Stomach (tissue), 4 donors: ENCODE results near the gene EML6.

Source experiments
- CTCF ChIP-seq, 7 experiments: fragments of 450-650 bp in 4 of 7; fragments of 200-600 bp in 3 of 7; sonication (generic) in 3 of 7; IDR thresholded peaks; one replicate each; pipeline ENCODE4 v1.5.1; 2016 to 2019; ENCODE audit warnings: antibody characterized with exemption in 7 of 7, control low read depth in 2 of 7, mild to moderate bottlenecking in 1 of 7
- EP300 ChIP-seq: sonication (generic); formaldehyde crosslinking; IDR thresholded peaks from one replicate; pipeline ENCODE4 v1.6.1; 2017; ENCODE audit warnings: antibody characterized with exemption
- POLR2A ChIP-seq, 4 donors: fragments of 450-650 bp; IDR thresholded peaks; one replicate each; pipeline ENCODE4 v1.6.1; 2016; ENCODE audit warnings: antibody characterized with exemption in 4 of 4, control low read depth in 2 of 4, mild to moderate bottlenecking in 1 of 4, moderate library complexity in 1 of 4
- POLR2AphosphoS5 ChIP-seq, 3 donors: sonication (generic); formaldehyde crosslinking; IDR thresholded peaks; one replicate each; pipeline ENCODE4 v1.6.1; 2016; ENCODE audit warnings: antibody characterized with exemption in 3 of 3

- TF ChIP-seq CTCF (IDR thresholded peaks at IDR 0.05) = no peak
- TF ChIP-seq POLR2A (IDR thresholded peaks at IDR 0.05) = no peak
- no peak for TF ChIP-seq POLR2AphosphoS5 (IDR thresholded peaks at IDR 0.05)
- no peak for TF ChIP-seq EP300
These were observed 239.0 kb downstream of the EML6 start for GRCh38 chr2:54962511-54962910.
